ENCODE results near the gene FBXO38. TPM values are rescaled to one million over a fixed set of nuclear protein-coding genes. Genes with fewer than 3 reads are reported as not detected.

The FBXO38 gene
- total RNA-seq, 6 donors from 2014 or later = 33.0 to 103 (median 61.6) TPM

DNA sequence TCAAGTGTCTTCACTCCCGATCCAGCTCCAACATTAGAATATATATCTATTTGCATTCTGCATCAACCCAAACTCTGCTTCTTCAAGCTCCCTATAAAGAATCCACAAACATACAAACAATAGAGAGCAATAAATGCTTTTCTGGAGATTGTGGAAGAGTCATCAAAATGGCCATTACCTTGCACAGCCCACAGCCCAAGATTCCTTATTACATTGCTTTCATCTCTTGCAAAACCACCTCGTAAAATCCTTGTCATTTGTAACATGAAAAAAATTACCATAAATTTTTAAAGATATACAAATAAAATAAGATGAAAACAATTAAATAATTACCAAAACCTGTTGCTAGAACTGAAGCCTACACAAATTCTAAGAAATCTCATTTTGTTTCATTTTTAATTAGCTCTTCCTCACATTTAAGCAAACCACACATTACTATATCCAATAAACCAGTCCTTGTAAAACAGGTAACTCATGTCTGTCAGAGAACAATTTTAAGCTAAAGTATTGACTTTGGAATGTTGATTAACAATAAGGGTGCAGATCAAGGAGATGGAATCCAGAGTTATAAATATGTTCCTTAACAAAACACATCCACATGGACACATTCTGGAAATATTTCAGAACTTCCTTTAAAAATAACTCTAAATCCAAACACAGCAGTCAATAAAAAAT, 41.2 kb upstream of the FBXO38 start:
- TF ChIP-seq CTCF (IDR thresholded peaks at IDR 0.05) = no peak
- peaks cover 0 to 4% (median 0%) of the 10 kb centered on the region in 4 donors for H3K4me1 ChIP-seq
- no peaks in the 10 kb centered on the region for H3K9me3 ChIP-seq
- DNase-seq = no peak
- H3K27ac ChIP-seq = no peak overlapping the region
- WGBS, 2 donors = 95 to 98% methylated on average over 2 of the region's 2 CpGs
- no peak for ATAC-seq (ENCODE audit: low FRiP score in 2 of 2)
- H3K4me3 ChIP-seq = no peak overlapping the region
- no peaks in the 10 kb centered on the region for H3K36me3 ChIP-seq
- H3K27me3 ChIP-seq = no peaks in the 10 kb centered on the region

DNA sequence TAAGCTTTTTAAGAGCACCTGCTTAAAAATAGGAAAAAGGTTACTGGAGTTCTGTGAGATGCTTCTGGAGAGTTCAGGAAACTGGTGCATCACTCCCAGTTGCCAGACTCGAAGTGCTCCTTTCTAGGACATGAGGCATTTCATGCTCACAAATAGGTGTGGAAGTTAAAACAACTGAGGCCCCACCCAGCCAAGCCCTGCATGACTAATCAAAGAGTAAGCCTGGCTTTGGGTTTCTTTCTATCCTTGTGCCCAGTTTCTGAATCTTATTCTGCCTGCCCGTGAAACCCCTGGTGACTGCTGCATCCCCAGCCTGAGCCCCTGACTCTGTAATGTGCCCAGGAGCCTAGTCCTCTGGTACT, 40.7 kb upstream of the FBXO38 start:
- WGBS, 2 donors = 72 to 93% methylated on average over 2 of the region's 2 CpGs

DNA sequence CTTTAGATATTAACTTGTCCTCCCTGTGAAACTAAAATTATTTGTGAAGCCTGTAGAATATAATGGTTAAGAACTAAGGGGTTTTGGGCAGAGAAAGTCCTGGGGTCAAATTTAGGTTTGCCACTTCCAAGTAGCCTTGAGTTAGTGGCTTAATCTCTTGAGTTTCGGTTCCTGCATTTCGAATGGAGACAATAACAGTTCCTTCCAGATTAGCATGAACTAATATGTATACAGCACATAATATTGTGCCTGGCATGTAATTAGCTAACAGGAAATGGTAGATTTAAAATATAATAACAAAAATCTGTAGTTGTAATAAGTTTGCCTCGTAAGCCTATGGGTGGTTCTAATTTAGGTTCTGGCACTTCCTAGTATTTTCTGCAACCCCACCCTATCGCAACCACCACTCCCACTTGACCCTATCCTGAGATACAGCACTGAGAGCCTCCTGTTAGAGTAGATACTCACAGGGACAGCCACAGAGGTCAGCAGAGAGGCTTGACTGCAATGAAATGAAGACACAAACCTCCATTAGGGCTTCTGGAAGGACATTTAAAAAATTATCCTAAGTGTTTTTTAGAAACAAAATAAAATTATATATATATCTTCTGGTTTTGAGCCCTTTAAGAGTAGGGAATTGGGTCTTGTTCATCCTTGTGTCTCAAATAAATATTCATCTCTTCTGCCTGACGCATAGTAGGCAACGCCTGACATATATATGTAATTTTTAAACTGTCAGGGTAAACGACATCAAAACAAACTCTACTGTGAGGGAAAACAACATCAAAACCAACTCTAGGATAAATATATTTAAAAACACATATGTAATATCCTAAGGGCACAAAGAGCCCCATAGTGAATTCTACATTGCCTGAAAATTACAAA, 39.9 kb upstream of the FBXO38 start:
- Histone ChIP-seq H3K27ac (no peak overlapping the region), H3K4me1 (peaks cover 0 to 4% (median 0%) of the 10 kb centered on the region in 4 donors), H3K9me3 (no peaks in the 10 kb centered on the region), H3K36me3 (no peaks in the 10 kb centered on the region), H3K27me3 (no peaks in the 10 kb centered on the region), H3K4me3 (no peak overlapping the region)
- no peak for DNase-seq
- TF ChIP-seq CTCF (IDR thresholded peaks at IDR 0.05) (no peak), EP300 (IDR thresholded peaks at IDR 0.05) (no peak), POLR2AphosphoS5 (IDR thresholded peaks at IDR 0.05) (no peak), POLR2A (IDR thresholded peaks at IDR 0.05) (no peak)
- ATAC-seq (ENCODE audit: low FRiP score in 2 of 2) = no peak
- WGBS, 2 donors = 75 to 87% methylated on average over 7 of the region's 7 CpGs

More for the DNA sequence above, 40.7 kb upstream of the FBXO38 start:
- H3K27ac ChIP-seq = no peak overlapping the region
- no peaks in the 10 kb centered on the region for H3K9me3 ChIP-seq
- TF ChIP-seq POLR2A (IDR thresholded peaks at IDR 0.05) (no peak), EP300 (IDR thresholded peaks at IDR 0.05) (no peak), POLR2AphosphoS5 (IDR thresholded peaks at IDR 0.05) (no peak), CTCF (IDR thresholded peaks at IDR 0.05) (no peak)
- DNase-seq = no peak
- H3K36me3 ChIP-seq = no peaks in the 10 kb centered on the region
- H3K4me1 ChIP-seq = peaks cover 0 to 4% (median 0%) of the 10 kb centered on the region in 4 donors
- no peak for ATAC-seq (ENCODE audit: low FRiP score in 2 of 2)
- H3K27me3 ChIP-seq = no peaks in the 10 kb centered on the region
- no peak overlapping the region for H3K4me3 ChIP-seq

- peaks cover 0 to 4% (median 0%) of the 10 kb centered on the region in 4 donors for H3K4me1 ChIP-seq
- no peak overlapping the region for H3K27ac ChIP-seq
- no peak overlapping the region for H3K4me3 ChIP-seq
- no peaks in the 10 kb centered on the region for H3K9me3 ChIP-seq
- 90% methylated on average over 1 of the region's 1 CpG for WGBS, 2 donors
- DNase-seq (no peak), ATAC-seq (ENCODE audit: low FRiP score in 2 of 2) (no peak)
- no peaks in the 10 kb centered on the region for H3K27me3 ChIP-seq
- no peaks in the 10 kb centered on the region for H3K36me3 ChIP-seq
- TF ChIP-seq EP300 (IDR thresholded peaks at IDR 0.05) (no peak), CTCF (IDR thresholded peaks at IDR 0.05) (no peak), POLR2AphosphoS5 (IDR thresholded peaks at IDR 0.05) (no peak), POLR2A (IDR thresholded peaks at IDR 0.05) (no peak)
Observed at GRCh38 chr5:148347706-148348105, 36.1 kb upstream of the FBXO38 start.
